ENCODE data around the gene SUN5. TPM values are rescaled to one million over a fixed set of nuclear protein-coding genes. Genes with fewer than 3 reads are reported as not detected.

The SUN5 gene
- total and polyA plus RNA-seq, 4 donors = not detected

GRCh38 chr20:33028875-33029274, 24.6 kb upstream of the SUN5 start:
- Histone ChIP-seq H3K36me3 (ENCODE audit: control insufficient read depth in 4 of 4, insufficient read depth in 3 of 4, low read depth in 1 of 4, low read length in 3 of 4) (no peaks in the 10 kb centered on the region), H3K9me3 (ENCODE audit: control insufficient read depth in 4 of 4, low read length in 3 of 4) (no peaks in the 10 kb centered on the region), H3K4me3 (ENCODE audit: low read depth in 1 of 3, low read length in 3 of 3) (no peak overlapping the region), H3K9ac (ENCODE audit: low read depth in 1 of 2, low read length in 2 of 2) (no peak overlapping the region), H3K27me3 (ENCODE audit: control insufficient read depth in 4 of 4, insufficient read depth in 4 of 4, low read length in 3 of 4) (no peaks in the 10 kb centered on the region), H3K4me1 (ENCODE audit: control insufficient read depth in 4 of 4, insufficient read depth in 4 of 4, low read length in 3 of 4) (no peaks in the 10 kb centered on the region), H3K27ac (ENCODE audit: low read depth in 1 of 2, low read length in 2 of 2) (no peak overlapping the region)
- DNase-seq (ENCODE audit: low spot score) = no peak
- 68% methylated on average over 7 of the region's 7 CpGs for WGBS
- TF ChIP-seq FOXA2 (IDR thresholded peaks at IDR 0.05) = no peak
- TF ChIP-seq CTCF (IDR thresholded peaks at IDR 0.05; ENCODE audit: low read depth, low read length, missing input control) = no peak
- no peak for TF ChIP-seq FOXA1 (IDR thresholded peaks at IDR 0.05)
- TF ChIP-seq JUND (IDR thresholded peaks at IDR 0.05) = no peak
- TF ChIP-seq HNF4A (conservative IDR thresholded peaks at IDR 0.05) = no peak
- no peak for TF ChIP-seq MAX (IDR thresholded peaks at IDR 0.05)
- TF ChIP-seq SP1 (IDR thresholded peaks at IDR 0.05) = no peak
- TF ChIP-seq YY1 (IDR thresholded peaks at IDR 0.05) = no peak
- no peak for TF ChIP-seq REST (IDR thresholded peaks at IDR 0.05)

- Histone ChIP-seq H3K9ac (ENCODE audit: low read depth in 1 of 2, low read length in 2 of 2) (no peak overlapping the region), H3K4me1 (ENCODE audit: control insufficient read depth in 4 of 4, insufficient read depth in 4 of 4, low read length in 3 of 4) (no peaks in the 10 kb centered on the region), H3K36me3 (ENCODE audit: control insufficient read depth in 4 of 4, insufficient read depth in 3 of 4, low read depth in 1 of 4, low read length in 3 of 4) (no peaks in the 10 kb centered on the region), H3K27ac (ENCODE audit: low read depth in 1 of 2, low read length in 2 of 2) (no peak overlapping the region), H3K9me3 (ENCODE audit: control insufficient read depth in 4 of 4, low read length in 3 of 4) (no peaks in the 10 kb centered on the region), H3K4me3 (ENCODE audit: low read depth in 1 of 3, low read length in 3 of 3) (no peak overlapping the region), H3K27me3 (ENCODE audit: control insufficient read depth in 4 of 4, insufficient read depth in 4 of 4, low read length in 3 of 4) (peaks cover 0 to 2% (median 0%) of the 10 kb centered on the region in 4 donors)
- 82% methylated on average over 12 of the region's 12 CpGs for WGBS
- TF ChIP-seq GABPA (IDR thresholded peaks at IDR 0.05 in 1 of 2, conservative IDR thresholded peaks at IDR 0.05 in 1 of 2) (no peak), CTCF (IDR thresholded peaks at IDR 0.05; ENCODE audit: low read depth, low read length, missing input control) (no peak), RXRA (IDR thresholded peaks at IDR 0.05) (no peak), YY1 (IDR thresholded peaks at IDR 0.05) (no peak), REST (IDR thresholded peaks at IDR 0.05) (no peak), FOXA2 (IDR thresholded peaks at IDR 0.05) (no peak), HNF4A (conservative IDR thresholded peaks at IDR 0.05) (no peak), NR2F2 (IDR thresholded peaks at IDR 0.05) (no peak), RAD21 (IDR thresholded peaks at IDR 0.05) (no peak), TAF1 (conservative IDR thresholded peaks at IDR 0.05) (no peak), MAX (IDR thresholded peaks at IDR 0.05) (no peak), SP1 (IDR thresholded peaks at IDR 0.05) (no peak), ZBTB33 (IDR thresholded peaks at IDR 0.05) (no peak), FOXA1 (IDR thresholded peaks at IDR 0.05) (no peak)
- DNase-seq (ENCODE audit: low spot score) = no peak
These were observed 23.8 kb upstream of the SUN5 start for GRCh38 chr20:33027769-33028751.
